ENCODE measurements around the gene GNL3.

- TF ChIP-seq CTCF (IDR thresholded peaks at IDR 0.05; ENCODE audit: low read depth, low read length): no peak
- no peak for TF ChIP-seq POLR2A (IDR thresholded peaks at IDR 0.05; ENCODE audit: extremely low read depth, insufficient read length)
These were observed 6.7 kb upstream of the GNL3 start for GRCh38 chr3:52679199-52679538.

All from NB4 (cell line).